Neuronal stem cell (in vitro differentiated cells): Measurements from ENCODE around the gene KLK10.

Experiments used
- DNase-seq: peaks from one replicate; pipeline ENCODE4 v3.0.0-alpha.2; 2013; ENCODE audit warnings: low spot score
- H2AFZ ChIP-seq: one replicate; pipeline ENCODE4 v1.6.1; 2013; ENCODE audit warnings: mild to moderate bottlenecking, low read length, inconsistent platforms
- H2AK5ac ChIP-seq: 2 replicates; pipeline ENCODE4 v1.6.1; 2013; ENCODE audit warnings: low read depth, mild to moderate bottlenecking, inconsistent platforms, low read length, moderate library complexity, mixed read lengths
- H2BK120ac ChIP-seq: 2 replicates; pipeline ENCODE4 v1.6.1; 2013; ENCODE audit warnings: low read depth, mild to moderate bottlenecking, inconsistent platforms, low read length, moderate library complexity, mixed read lengths
- H2BK12ac ChIP-seq: one replicate; pipeline ENCODE4 v1.6.1; 2013; ENCODE audit warnings: low read length, inconsistent platforms
- H2BK15ac ChIP-seq: 2 replicates; pipeline ENCODE4 v1.6.1; 2013; ENCODE audit warnings: mild to moderate bottlenecking, low read length, inconsistent platforms, mixed read lengths
- H2BK5ac ChIP-seq: one replicate; pipeline ENCODE4 v1.6.1; 2013; ENCODE audit warnings: inconsistent platforms, mild to moderate bottlenecking, low read length, moderate library complexity
- H3K14ac ChIP-seq: one replicate; pipeline ENCODE4 v1.6.1; 2013; ENCODE audit warnings: low read length, inconsistent platforms
- H3K18ac ChIP-seq: 2 replicates; pipeline ENCODE4 v1.6.1; 2013; ENCODE audit warnings: low read length, inconsistent platforms
- H3K23ac ChIP-seq: 2 replicates; pipeline ENCODE4 v1.6.1; 2013; ENCODE audit warnings: low read depth, mild to moderate bottlenecking, mixed read lengths, low read length, inconsistent platforms; ENCODE audit not compliant: poor library complexity
- H3K27ac ChIP-seq: replicated peaks from 3 replicates; pipeline ENCODE4 v1.5.1; 2013; ENCODE audit warnings: low read length, inconsistent platforms
- H3K27me3 ChIP-seq, 3 experiments: 2 replicates each; pipeline ENCODE4 v1.6.1; 2013; ENCODE audit warnings: low read length in 3 of 3, mild to moderate bottlenecking in 2 of 3, inconsistent platforms in 1 of 3, low read depth in 1 of 3, mixed read lengths in 1 of 3, moderate library complexity in 1 of 3; ENCODE audit not compliant: control insufficient read depth in 3 of 3, insufficient read depth in 3 of 3
- H3K36me3 ChIP-seq, 2 donors: replicated peaks in 1 of 2; 2 replicates each; pipeline ENCODE4 v1.6.1; 2013; ENCODE audit warnings: low read length in 2 of 2; ENCODE audit not compliant: control insufficient read depth in 2 of 2, insufficient read depth in 2 of 2
- H3K4ac ChIP-seq: 2 replicates; pipeline ENCODE4 v1.6.1; 2013; ENCODE audit warnings: inconsistent platforms, mild to moderate bottlenecking, low read length, moderate library complexity
- H3K4me1 ChIP-seq, 2 donors: 1 replicate in 1 of 2; 2 replicates in 1 of 2; pipeline ENCODE4 v1.6.1; 2013; ENCODE audit warnings: low read length in 2 of 2, low read depth in 1 of 2; ENCODE audit not compliant: control insufficient read depth in 2 of 2, insufficient read depth in 1 of 2
- H3K4me2 ChIP-seq: one replicate; pipeline ENCODE4 v1.6.1; 2013; ENCODE audit warnings: mild to moderate bottlenecking, low read length, inconsistent platforms; ENCODE audit not compliant: insufficient read depth, poor library complexity, severe bottlenecking
- H3K4me3 ChIP-seq, 2 donors: 2 replicates each; pipeline ENCODE4 v1.5.1; 2013; ENCODE audit warnings: low read length in 2 of 2, mild to moderate bottlenecking in 2 of 2, inconsistent platforms in 1 of 2, moderate library complexity in 1 of 2
- H3K79me1 ChIP-seq: one replicate; pipeline ENCODE4 v1.6.1; 2013; ENCODE audit warnings: low read depth, mild to moderate bottlenecking, inconsistent platforms, low read length, moderate library complexity
- H3K9ac ChIP-seq: one replicate; pipeline ENCODE4 v1.6.1; 2013; ENCODE audit warnings: mild to moderate bottlenecking, low read depth, low read length, inconsistent platforms; ENCODE audit not compliant: poor library complexity
- H3K9me3 ChIP-seq, 2 donors: replicated peaks in 1 of 2; 2 replicates each; pipeline versions ENCODE3 to v1.6.1; 2013; ENCODE audit warnings: low read length in 2 of 2, mild to moderate bottlenecking in 2 of 2, inconsistent platforms in 1 of 2, low read depth in 1 of 2, mixed read lengths in 1 of 2, moderate library complexity in 1 of 2; ENCODE audit not compliant: control insufficient read depth in 2 of 2, insufficient read depth in 1 of 2
- H4K8ac ChIP-seq: one replicate; pipeline ENCODE4 v1.6.1; 2013; ENCODE audit warnings: low read depth, mild to moderate bottlenecking, inconsistent platforms, low read length, moderate library complexity
- H4K91ac ChIP-seq: one replicate; pipeline ENCODE4 v1.6.1; 2013; ENCODE audit warnings: low read length, low read depth, mild to moderate bottlenecking, inconsistent platforms; ENCODE audit not compliant: poor library complexity
- WGBS, 2 donors: extraction: QIAGEN DNeasy Blood & Tissue Kit; methylation state at CpG; one replicate each; pipeline ENCODE4 v1.1.7; 2013; ENCODE audit warnings: missing lambda C conversion rate in 2 of 2, mixed read lengths in 1 of 2; ENCODE audit not compliant: insufficient read length in 2 of 2, insufficient replicate concordance in 1 of 2; ENCODE audit errors: extremely low coverage in 2 of 2; 5-methylcytosine and 5-hydroxymethylcytosine counted together

The KLK10 gene

GRCh38 chr19:51020988-51021651, 1.6 kb upstream of the KLK10 start:
- Histone ChIP-seq H3K9ac (no peak overlapping the region), H3K4me2 (no peak overlapping the region), H2BK5ac (no peak overlapping the region), H3K23ac (no peak overlapping the region), H3K18ac (no peak overlapping the region), H3K79me1 (peaks cover 4% of the 10 kb centered on the region), H4K91ac (no peak overlapping the region), H3K4me1 (peaks cover 0 to 16% of the 10 kb centered on the region in 2 donors), H3K27ac (no peak overlapping the region), H2BK120ac (no peak overlapping the region), H3K9me3 (peaks cover 0 to 2% of the 10 kb centered on the region in 2 donors), H4K8ac (no peak overlapping the region), H3K4me3 (no peak overlapping the region), H2BK15ac (no peak overlapping the region), H3K27me3 (peaks cover 11 to 79% (median 40%) of the 10 kb centered on the region in 3 experiments), H2AK5ac (no peak overlapping the region), H3K14ac (no peak overlapping the region), H2AFZ (no peak overlapping the region), H3K4ac (no peak overlapping the region), H3K36me3 (no peaks in the 10 kb centered on the region), H2BK12ac (no peak overlapping the region)
- DNase-seq: peak; percentile 38
- WGBS, 2 donors: no CpG with 5 or more reads among the region's 7 CpGs

- H3K14ac ChIP-seq: no peak overlapping the region
- peak overlapping the region; percentile 35 for H2BK15ac ChIP-seq
- peak overlapping the region; percentile 75 for H3K4me2 ChIP-seq
- H3K27me3 ChIP-seq: peaks cover 11 to 80% (median 43%) of the 10 kb centered on the region in 3 experiments
- peaks cover 0 to 3% of the 10 kb centered on the region in 2 donors for H3K9me3 ChIP-seq
- H3K36me3 ChIP-seq: no peaks in the 10 kb centered on the region
- no peak overlapping the region for H4K8ac ChIP-seq
- H3K79me1 ChIP-seq: peaks cover 3% of the 10 kb centered on the region
- DNase-seq: no peak
- peaks cover 0 to 8% of the 10 kb centered on the region in 2 donors for H3K4me1 ChIP-seq
- H2AK5ac ChIP-seq: peak overlapping the region; percentile 70
- peak overlapping the region; percentile 30 for H2BK12ac ChIP-seq
- no peak overlapping the region for H4K91ac ChIP-seq
- WGBS, 2 donors: no CpG with 5 or more reads among the region's 68 CpGs
- H3K4ac ChIP-seq: no peak overlapping the region
- peak overlapping the region; percentile 78 for H3K18ac ChIP-seq
- H3K27ac ChIP-seq: no peak overlapping the region
- H3K23ac ChIP-seq: peak overlapping the region; percentile 65
- H2BK120ac ChIP-seq: no peak overlapping the region
- peak overlapping the region; percentile 72 for H3K9ac ChIP-seq
- peak overlapping the region; percentile 29 for H2AFZ ChIP-seq
- no peak overlapping the region for H2BK5ac ChIP-seq
- peak overlapping the region in 1 of 2 donors; percentile 70 for H3K4me3 ChIP-seq
These were observed 565 bp downstream of the KLK10 start for GRCh38 chr19:51018745-51019543.

- H3K4me3 ChIP-seq: peak overlapping the region in 1 of 2 donors; percentile 78
- H2BK12ac ChIP-seq: peak overlapping the region; percentile 0
- peak overlapping the region; percentile 56 for H2AFZ ChIP-seq
- DNase-seq: peak; percentile 69
- peak overlapping the region; percentile 44 for H3K18ac ChIP-seq
- peak overlapping the region; percentile 73 for H3K9ac ChIP-seq
- H3K14ac ChIP-seq: no peak overlapping the region
- H3K4me2 ChIP-seq: peak overlapping the region; percentile 84
- peak overlapping the region; percentile 11 for H2BK15ac ChIP-seq
- no peak overlapping the region for H2AK5ac ChIP-seq
- no peak overlapping the region for H2BK120ac ChIP-seq
- no CpG with 5 or more reads among the region's 68 CpGs for WGBS, 2 donors
- H3K9me3 ChIP-seq: peaks cover 0 to 3% of the 10 kb centered on the region in 2 donors
- H3K36me3 ChIP-seq: no peaks in the 10 kb centered on the region
- H2BK5ac ChIP-seq: no peak overlapping the region
- H3K27me3 ChIP-seq: peaks cover 11 to 61% (median 43%) of the 10 kb centered on the region in 3 experiments
- no peak overlapping the region for H4K91ac ChIP-seq
- peaks cover 0 to 6% of the 10 kb centered on the region in 2 donors for H3K4me1 ChIP-seq
- no peak overlapping the region for H3K4ac ChIP-seq
- no peak overlapping the region for H3K27ac ChIP-seq
- no peak overlapping the region for H4K8ac ChIP-seq
- H3K79me1 ChIP-seq: peaks cover 3% of the 10 kb centered on the region
- peak overlapping the region; percentile 60 for H3K23ac ChIP-seq
These were observed 2.5 kb downstream of the KLK10 start for GRCh38 chr19:51016798-51017683.
